ENCODE results near the gene MAGI3.
"Not testable (repeated sequence)": the region's sequence is repeated elsewhere in the genome, so short reads cannot be mapped to it uniquely, and the experiment has no call there.

Gene MAGI3

GRCh38 chr1:113692342-113692741 is 302.0 kb downstream of the MAGI3 start:
- no peak for DNase-seq (ENCODE audit: low read depth)

- no peak for DNase-seq (ENCODE audit: low read depth)
Observed at GRCh38 chr1:113692824-113693431, 302.6 kb downstream of the MAGI3 start.

GRCh38 chr1:113694910-113695309 is 304.6 kb downstream of the MAGI3 start:
- no peak for DNase-seq (ENCODE audit: low read depth)

- no peak for DNase-seq (ENCODE audit: low read depth)
Observed at GRCh38 chr1:113701429-113701828, 311.1 kb downstream of the MAGI3 start.

- DNase-seq (ENCODE audit: low read depth) = no peak
Observed at GRCh38 chr1:113714606-113715269, 324.4 kb downstream of the MAGI3 start.

GRCh38 chr1:113717506-113717905 is 327.2 kb downstream of the MAGI3 start:
- not testable (repeated sequence) for DNase-seq (ENCODE audit: low read depth)

- DNase-seq (ENCODE audit: low read depth) = not testable (repeated sequence)
Observed at GRCh38 chr1:113718621-113719020, 328.3 kb downstream of the MAGI3 start.

- DNase-seq (ENCODE audit: low read depth) = no peak
Observed at GRCh38 chr1:113721010-113721409, 330.7 kb downstream of the MAGI3 start.

- DNase-seq (ENCODE audit: low read depth) = no peak
Observed at GRCh38 chr1:113732802-113733201, 342.5 kb downstream of the MAGI3 start.

GRCh38 chr1:113734357-113735055 is 344.2 kb downstream of the MAGI3 start:
- DNase-seq (ENCODE audit: low read depth) = no peak
